ENCODE measurements around the gene RPS21. TPM values are rescaled to one million over a fixed set of nuclear protein-coding genes. Genes with fewer than 3 reads are reported as not detected.

Gene RPS21
- 1,447 and 2,174 TPM in 2 replicates for total RNA-seq (2014; rRNA removed)
- polyA plus RNA-seq (2012): 3,622 TPM

GRCh38 chr20:62386383-62387218, at the start of gene RPS21:
Gene RPS21, plus strand, starts transcription at chr20:62387103. Its CDS starts 236 bp downstream, at chr20:62387339.
- DNase-seq (ENCODE audit: low read depth): peak; percentile 89

DNA sequence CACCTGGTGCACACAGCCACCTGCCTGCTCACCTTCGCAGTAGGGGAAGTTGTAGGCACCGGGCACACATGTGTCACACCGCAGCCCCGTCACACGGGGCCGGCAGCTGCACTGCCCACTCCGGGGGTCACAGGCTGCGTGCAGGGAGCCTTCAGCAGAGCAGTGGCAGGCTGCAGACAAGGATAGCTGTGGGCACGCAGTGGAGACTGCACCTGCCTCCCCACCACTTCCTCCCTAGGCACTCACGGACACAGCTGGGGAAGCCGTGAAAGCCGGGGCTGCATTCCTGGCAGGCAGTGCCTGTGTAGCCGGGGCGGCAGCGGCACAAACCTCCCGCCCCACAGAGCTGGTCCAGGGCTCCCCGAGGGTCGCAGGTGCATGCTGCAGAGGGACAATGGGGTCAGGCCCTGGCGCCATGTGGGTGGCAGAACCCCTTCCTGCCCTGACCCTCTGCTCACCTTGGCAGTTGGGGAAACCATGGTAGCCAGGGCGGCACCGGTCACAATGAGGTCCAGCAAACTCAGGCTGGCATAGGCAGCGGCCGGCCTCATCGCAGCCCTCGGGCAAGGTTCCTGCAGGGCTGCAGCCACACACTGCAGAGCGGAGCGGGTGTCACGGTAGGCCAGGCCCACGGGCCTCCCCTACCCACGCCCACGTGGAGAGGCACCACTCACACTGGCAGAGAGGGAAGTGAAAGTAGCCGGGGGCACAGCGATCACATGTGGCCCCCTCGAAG, 49.2 kb upstream of the RPS21 start:
- DNase-seq (ENCODE audit: low read depth): no peak

DNA sequence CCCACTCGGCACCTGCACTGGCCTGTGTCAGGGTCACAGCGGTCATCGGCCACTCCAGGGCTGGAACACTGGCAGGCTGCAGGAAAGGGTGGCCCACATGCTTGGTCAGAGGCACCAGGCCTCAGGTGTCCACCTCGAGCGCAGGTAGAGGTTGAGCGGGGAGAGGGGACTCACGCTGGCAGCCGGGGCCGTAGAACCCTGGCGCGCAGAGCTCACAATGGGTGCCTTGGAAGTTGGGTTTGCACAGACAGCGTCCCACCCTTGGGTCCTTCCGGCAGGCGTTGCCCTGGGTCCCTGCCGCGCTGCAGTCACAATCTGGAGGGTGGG, 48.6 kb upstream of the RPS21 start:
- DNase-seq (ENCODE audit: low read depth): no peak

DNA sequence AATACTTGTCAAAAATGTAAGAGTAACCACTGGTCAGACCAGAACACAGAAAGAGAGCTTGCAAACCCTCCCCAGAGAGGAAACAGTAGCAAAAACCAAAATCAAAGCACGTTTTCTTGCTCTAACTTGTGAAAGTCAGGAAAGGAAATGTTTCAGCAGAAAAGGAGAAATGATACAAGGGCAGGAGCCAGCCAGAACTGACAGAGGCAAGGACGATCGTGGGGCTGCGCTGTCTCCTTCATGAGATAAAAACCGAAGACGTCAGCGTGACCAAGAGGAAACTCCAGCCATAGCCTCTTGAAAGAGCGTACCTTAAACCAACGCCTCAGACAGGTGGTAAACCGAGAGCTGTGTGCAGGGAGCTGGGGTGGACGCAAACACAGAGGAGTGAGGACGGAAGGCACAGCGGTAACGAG, 47.2 kb upstream of the RPS21 start:
- no peak for DNase-seq (ENCODE audit: low read depth)

DNA sequence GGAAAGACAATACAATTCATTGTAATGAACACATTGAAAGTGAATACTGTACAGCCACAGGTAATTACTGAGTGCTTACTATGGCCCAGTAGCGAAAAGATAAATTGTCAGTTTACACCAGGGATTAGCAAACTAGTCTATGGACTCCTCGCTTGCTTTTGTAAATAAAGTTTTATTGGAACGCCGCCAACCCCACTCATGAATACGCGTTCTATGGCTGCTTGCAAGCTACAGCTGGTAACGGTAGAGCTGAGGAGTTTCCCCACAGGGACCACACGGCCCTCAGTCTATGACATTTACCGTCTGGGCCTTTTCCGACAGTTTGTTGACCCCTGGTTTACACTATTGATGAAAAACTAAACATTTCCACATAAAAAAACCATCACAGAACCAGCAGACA, 44.0 kb upstream of the RPS21 start:
- no peak for DNase-seq (ENCODE audit: low read depth)

GRCh38 chr20:62344092-62344491, 42.8 kb upstream of the RPS21 start:
- no peak for DNase-seq (ENCODE audit: low read depth)

- DNase-seq (ENCODE audit: low read depth): no peak
Observed at GRCh38 chr20:62344782-62345181, 42.1 kb upstream of the RPS21 start.

- no peak for DNase-seq (ENCODE audit: low read depth)
Observed at GRCh38 chr20:62345681-62346370, 41.1 kb upstream of the RPS21 start.

GRCh38 chr20:62346398-62347150, 40.3 kb upstream of the RPS21 start:
- DNase-seq (ENCODE audit: low read depth): no peak

DNA sequence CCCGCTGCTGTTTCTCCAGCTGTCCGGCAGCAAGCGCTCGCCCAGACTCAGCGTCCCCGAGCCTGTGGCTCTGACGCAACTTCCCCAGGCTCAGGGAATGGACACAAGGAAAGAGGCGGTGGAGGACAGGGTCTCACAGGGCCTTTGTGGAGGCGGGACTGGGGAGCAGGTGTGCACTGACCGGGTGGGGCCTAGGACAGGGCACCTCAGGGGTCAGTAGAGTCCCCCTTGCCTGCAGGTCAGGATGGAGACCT, 39.8 kb upstream of the RPS21 start:
- DNase-seq (ENCODE audit: low read depth): no peak

DNA sequence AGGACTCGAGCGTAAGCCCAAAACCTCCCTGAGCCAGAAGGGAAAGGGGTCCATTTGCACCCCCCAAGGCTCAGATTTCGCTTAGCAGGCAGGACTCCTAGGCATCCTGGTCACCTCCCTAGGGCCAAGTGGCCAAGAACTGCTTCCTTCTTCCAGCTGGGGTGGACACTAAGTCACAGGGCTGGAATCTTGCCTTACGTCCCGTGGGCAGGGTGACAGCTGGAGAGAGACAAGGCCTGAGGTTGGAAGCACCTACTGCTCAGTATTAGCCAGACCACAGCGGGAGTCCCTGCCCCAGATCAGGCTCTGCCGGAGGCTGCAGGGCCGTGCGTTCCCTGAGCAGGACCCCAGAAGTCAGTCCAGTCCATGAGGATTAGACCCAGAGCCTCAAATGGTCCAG, 39.5 kb upstream of the RPS21 start:
- no peak for DNase-seq (ENCODE audit: low read depth)

- no peak for DNase-seq (ENCODE audit: low read depth)
Observed at GRCh38 chr20:62348604-62349003, 38.3 kb upstream of the RPS21 start.

DNA sequence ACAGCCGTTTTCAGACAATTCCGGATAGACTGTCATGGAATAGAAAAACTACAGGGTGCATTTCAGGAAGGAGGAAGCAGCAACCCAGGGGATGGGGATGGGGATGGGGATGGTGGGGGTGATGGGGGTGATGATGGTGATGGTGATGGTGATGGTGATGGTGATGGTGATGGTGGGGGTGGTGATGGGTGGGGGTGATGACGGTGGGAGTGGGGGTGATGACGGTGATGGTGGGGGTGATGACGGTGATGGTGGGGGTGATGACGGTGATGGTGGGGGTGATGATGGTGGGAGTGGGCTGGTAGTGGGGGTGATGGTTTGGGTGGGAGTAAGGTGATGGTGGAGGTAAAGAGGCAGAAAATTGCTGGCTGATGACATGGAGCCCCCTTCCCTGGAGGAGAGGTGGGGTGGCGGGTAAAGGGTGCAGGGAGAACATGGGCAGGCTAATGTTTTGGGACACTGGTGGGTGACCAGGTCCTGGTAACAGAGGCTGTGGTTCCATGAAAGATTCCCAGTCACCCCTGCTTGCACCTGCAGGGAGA, 37.3 kb upstream of the RPS21 start:
- DNase-seq (ENCODE audit: low read depth): no peak

GRCh38 chr20:62350098-62350628, 36.7 kb upstream of the RPS21 start:
- no peak for DNase-seq (ENCODE audit: low read depth)

DNA sequence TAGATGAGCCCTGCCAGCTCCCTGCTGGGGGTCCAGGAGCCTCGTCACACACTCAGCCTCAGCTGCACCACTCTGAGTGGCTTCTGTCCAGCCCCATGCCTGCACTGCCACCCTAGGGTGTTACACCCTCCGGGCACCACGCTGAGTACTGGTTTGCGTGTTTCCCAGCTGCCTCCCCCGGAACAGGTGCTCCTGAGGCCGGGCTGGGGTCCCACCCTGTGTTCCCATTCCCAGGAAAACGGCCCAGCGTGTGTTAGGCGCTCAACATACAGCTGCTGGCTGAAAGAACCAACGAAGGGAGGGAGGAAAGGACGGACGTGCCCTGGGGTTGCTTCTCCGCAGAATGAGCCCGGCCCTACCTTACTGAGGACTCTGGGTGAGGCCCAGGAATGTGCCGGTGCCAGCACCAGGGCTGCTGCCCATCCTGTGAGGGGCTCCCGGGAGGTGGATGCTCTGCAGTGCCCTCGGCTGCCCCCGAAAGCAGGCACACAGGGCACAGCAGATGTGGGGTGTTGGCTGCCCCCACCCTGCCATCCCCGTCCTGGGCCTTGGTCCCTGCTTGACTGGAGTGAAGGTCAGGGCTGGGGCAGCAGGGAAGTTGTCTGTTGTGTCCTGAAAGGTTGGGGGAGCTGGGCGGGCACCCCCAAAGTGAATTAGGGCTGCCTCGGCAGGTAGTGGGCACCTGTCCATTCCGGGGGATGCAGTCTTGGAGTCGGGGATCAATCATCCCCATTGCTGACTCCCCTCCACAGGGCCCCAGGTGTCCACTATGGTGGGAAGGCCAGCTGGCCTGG, 36.1 kb upstream of the RPS21 start:
- no peak for DNase-seq (ENCODE audit: low read depth)

GRCh38 chr20:62351469-62352401, 35.2 kb upstream of the RPS21 start:
- DNase-seq (ENCODE audit: low read depth): no peak

DNA sequence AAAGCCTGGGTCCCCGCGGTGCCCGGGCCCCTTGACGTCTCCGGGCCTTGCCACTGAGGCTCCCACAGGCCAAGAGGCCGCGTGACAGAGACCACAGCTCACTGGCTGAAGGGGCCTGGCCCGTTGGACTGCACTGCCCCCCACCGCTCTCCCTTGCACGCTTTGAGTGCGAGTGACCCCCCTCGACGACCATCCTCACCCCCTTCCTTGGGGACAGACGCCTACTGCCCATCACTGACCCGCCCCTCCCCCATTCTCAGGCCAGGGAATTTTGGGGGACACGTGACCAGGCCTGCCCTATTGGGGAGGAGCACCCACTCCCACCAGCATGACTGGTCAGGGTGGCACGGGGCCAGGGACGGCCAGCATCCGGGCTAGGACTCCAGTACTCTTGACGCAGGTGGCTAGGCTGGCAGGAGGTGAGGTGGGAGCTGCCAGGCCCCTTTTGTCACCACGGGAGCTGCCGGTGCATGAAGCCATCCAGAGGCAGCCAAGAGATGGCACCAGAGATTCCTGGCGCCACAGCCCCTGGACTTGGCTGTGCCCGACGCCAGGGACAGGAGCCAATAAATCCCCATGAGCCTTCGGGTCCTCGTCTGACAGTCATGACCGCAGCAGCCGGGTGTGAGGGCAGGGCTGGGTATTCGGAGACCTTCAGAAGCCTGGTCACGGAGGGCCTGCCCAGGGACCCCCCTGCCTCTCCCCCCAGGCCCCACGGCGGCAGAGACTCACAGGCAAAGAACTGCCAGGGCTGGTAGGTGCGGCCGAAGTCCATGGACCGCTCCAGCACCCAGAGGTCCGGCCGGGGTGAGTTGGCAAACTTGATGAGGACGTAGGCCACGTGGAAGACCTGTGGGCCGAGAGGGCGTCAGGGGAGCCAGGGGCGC, 34.3 kb upstream of the RPS21 start:
- DNase-seq (ENCODE audit: low read depth): no peak

DNA sequence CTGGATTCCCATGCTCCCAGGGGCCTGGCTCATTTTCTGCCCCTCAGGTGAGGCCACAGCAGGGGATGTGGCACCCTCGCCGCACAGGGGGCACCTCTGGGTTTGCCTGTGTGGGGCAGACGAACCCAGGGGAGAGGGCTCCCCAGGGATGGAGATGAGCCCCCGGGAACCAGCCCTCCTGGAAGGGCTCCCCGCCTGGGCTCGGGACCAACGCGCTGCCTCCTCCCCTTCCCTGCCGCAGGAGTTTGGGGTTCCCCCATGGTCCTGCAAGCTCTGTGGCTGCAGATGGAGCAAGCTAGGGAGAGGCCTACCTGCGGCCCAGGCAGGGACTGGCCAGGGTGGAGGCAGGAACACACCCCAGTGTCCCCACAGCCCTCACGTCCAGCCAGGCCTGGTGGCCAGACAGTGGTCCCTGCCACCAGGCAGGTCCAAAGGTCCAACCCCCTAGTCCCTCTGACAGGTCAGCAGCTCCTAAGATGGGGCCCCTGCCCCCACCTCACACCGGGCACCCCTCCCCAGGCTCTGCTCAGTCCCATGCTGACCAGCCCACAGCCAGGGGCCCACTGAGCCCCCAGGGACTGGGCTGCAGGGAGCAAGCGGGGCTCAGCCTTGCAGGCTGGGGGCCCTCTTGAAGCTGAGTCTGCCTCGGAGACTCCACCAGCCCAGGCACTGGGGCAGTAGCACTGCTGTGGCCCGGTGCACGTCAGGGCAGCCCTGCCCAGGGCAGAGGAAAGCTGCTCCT, 33.4 kb upstream of the RPS21 start:
- no peak for DNase-seq (ENCODE audit: low read depth)

Data from LHCN-M2 (cell line).